A673 (cell line): ENCODE measurements around the gene CLTCL1.

Source experiments
- EZH2 ChIP-seq: fragments of 200-600 bp; sonication (generic); IDR thresholded peaks from 2 replicates; pipeline ENCODE4 v1.6.1; 2017; ENCODE audit warnings: borderline replicate concordance, low read depth, mild to moderate bottlenecking, mixed read lengths, antibody characterized with exemption, low read length; ENCODE audit not compliant: poor library complexity, severe bottlenecking
- TF ChIP-seq, protein P1 (sequence below): fragments of 300-800, 200-600 bp; sonication (generic); conservative IDR thresholded peaks from 2 replicates; pipeline ENCODE4 v1.5.1; 2017; ENCODE audit warnings: low read depth, mild to moderate bottlenecking, antibody characterized with exemption, low read length, moderate library complexity, mixed read lengths

DNA sequence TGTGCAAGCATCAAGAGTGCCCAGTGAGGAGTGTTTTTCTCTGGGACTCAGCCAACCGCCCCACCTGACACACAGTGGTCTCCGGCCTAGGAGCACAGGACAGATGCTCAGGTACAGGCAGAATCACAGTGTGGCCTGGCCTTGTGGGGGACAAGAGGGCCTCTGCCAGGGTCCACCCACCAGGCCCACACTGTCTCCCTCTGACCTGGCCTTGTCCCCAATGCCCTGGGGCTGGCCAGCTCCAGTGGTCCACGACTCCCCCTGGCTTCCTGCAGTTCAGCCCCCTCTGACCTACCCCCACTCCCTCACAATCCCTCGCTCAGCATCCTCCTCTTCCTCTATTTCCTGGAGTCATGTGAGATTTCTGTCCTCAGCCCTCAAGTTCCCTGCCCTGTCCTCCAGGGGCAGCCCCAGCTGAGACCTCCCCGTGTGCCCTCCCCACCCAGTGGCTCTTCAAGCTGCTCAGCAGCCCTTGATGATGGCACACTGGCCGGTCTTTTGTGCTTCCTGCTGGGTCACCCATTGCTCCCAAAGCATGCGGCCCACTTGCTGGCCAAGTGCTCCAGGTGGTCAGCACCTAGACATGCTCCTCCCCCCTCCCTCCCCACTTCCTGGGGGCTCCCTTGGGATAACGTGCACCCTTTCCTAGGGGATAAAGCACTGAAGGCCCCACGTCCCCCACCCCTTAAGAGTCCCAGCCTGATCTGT lies 158.7 kb downstream of the CLTCL1 start:
- TF ChIP-seq, protein P1, sequence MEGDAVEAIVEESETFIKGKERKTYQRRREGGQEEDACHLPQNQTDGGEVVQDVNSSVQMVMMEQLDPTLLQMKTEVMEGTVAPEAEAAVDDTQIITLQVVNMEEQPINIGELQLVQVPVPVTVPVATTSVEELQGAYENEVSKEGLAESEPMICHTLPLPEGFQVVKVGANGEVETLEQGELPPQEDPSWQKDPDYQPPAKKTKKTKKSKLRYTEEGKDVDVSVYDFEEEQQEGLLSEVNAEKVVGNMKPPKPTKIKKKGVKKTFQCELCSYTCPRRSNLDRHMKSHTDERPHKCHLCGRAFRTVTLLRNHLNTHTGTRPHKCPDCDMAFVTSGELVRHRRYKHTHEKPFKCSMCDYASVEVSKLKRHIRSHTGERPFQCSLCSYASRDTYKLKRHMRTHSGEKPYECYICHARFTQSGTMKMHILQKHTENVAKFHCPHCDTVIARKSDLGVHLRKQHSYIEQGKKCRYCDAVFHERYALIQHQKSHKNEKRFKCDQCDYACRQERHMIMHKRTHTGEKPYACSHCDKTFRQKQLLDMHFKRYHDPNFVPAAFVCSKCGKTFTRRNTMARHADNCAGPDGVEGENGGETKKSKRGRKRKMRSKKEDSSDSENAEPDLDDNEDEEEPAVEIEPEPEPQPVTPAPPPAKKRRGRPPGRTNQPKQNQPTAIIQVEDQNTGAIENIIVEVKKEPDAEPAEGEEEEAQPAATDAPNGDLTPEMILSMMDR = no peak
- no peak for TF ChIP-seq EZH2
